Cerebellar cortex (tissue), 1 donor: Measurements from ENCODE around the gene HOATZ.
A peak's percentile ranks its signal among the peaks of the same experiment; 100 is the strongest.

ENCODE experiments used
- DNase-seq: peaks from one replicate; pipeline ENCODE4 v3.0.0-alpha.2; 2015; ENCODE audit warnings: low spot score

Gene HOATZ

GRCh38 chr11:111577821-111578220 is 63.2 kb downstream of the HOATZ start:
- DNase-seq, result no peak

- no peak for DNase-seq
Measured at GRCh38 chr11:111581341-111581740, 66.8 kb downstream of the HOATZ start.

GRCh38 chr11:111582163-111582562 is 67.6 kb downstream of the HOATZ start:
- DNase-seq, result no peak

- no peak for DNase-seq
Measured at GRCh38 chr11:111582881-111583280, 68.3 kb downstream of the HOATZ start.

GRCh38 chr11:111585371-111585770 is 70.8 kb downstream of the HOATZ start:
- no peak for DNase-seq

GRCh38 chr11:111586388-111586831 is 71.8 kb downstream of the HOATZ start:
- peak; percentile 86 for DNase-seq
